ENCODE measurements around the gene CAMSAP1.

Gene CAMSAP1

GRCh38 chr9:135937521-135938489 is 30.5 kb upstream of the CAMSAP1 start:
- no peak for DNase-seq

- DNase-seq, result no peak
Observed at GRCh38 chr9:135933114-135933513, 25.8 kb upstream of the CAMSAP1 start.

- DNase-seq, result no peak
Observed at GRCh38 chr9:135932656-135933055, 25.3 kb upstream of the CAMSAP1 start.

- no peak for DNase-seq
Observed at GRCh38 chr9:135931349-135931820, 24.0 kb upstream of the CAMSAP1 start.

GRCh38 chr9:135930446-135931345 is 23.4 kb upstream of the CAMSAP1 start:
- no peak for DNase-seq

- no peak for DNase-seq
Observed at GRCh38 chr9:135929656-135930445, 22.5 kb upstream of the CAMSAP1 start.

- DNase-seq, result no peak
Observed at GRCh38 chr9:135928731-135929655, 21.6 kb upstream of the CAMSAP1 start.

- DNase-seq, result no peak
Observed at GRCh38 chr9:135928074-135928730, 20.9 kb upstream of the CAMSAP1 start.

- no peak for DNase-seq
Observed at GRCh38 chr9:135927195-135928013, 20.1 kb upstream of the CAMSAP1 start.

- peak; percentile 41 for DNase-seq
Observed at GRCh38 chr9:135926402-135927194, 19.3 kb upstream of the CAMSAP1 start.

GRCh38 chr9:135925496-135926133 is 18.3 kb upstream of the CAMSAP1 start:
- DNase-seq, result peak; percentile 72

- DNase-seq, result peak; percentile 30
Observed at GRCh38 chr9:135924628-135925338, 17.4 kb upstream of the CAMSAP1 start.

- DNase-seq, result no peak
Observed at GRCh38 chr9:135923508-135923907, 16.2 kb upstream of the CAMSAP1 start.

- DNase-seq, result no peak
Observed at GRCh38 chr9:135921749-135922310, 14.5 kb upstream of the CAMSAP1 start.

- DNase-seq, result no peak
Observed at GRCh38 chr9:135920973-135921585, 13.7 kb upstream of the CAMSAP1 start.

GRCh38 chr9:135920256-135920930 is 13.0 kb upstream of the CAMSAP1 start:
- no peak for DNase-seq
